Measurements from ENCODE around the gene DIDO1.

Gene DIDO1

GRCh38 chr20:62926229-62927127 lies at the start of gene DIDO1:
TSS of gene DIDO1 (minus strand) at chr20:62926505.
- H3K27ac ChIP-seq, result peak within 1 kb of the TSS; percentile 93
- TF ChIP-seq CTCF (IDR thresholded peaks at IDR 0.05), result peak; percentile 91
- H2AFZ ChIP-seq, result peak within 1 kb of the TSS; percentile 82
- no peaks in the 10 kb centered on the region for H3K36me3 ChIP-seq (ENCODE audit: control insufficient read depth, insufficient read depth, low read length)
- peaks cover 73% of the 10 kb centered on the region for H3K79me2 ChIP-seq
- H3K4me2 ChIP-seq (ENCODE audit: low read length), result peak within 1 kb of the TSS; percentile 79
- H3K9ac ChIP-seq, result peak within 1 kb of the TSS; percentile 81
- H3K4me3 ChIP-seq (ENCODE audit: low read depth, low read length), result peak within 1 kb of the TSS; percentile 89
- H3K9me3 ChIP-seq (ENCODE audit: control insufficient read depth, low read length), result no peaks in the 10 kb centered on the region
- H3K4me1 ChIP-seq, result peaks cover 31% of the 10 kb centered on the region
- H3K27me3 ChIP-seq (ENCODE audit: control insufficient read depth, insufficient read depth, low read length), result no peaks in the 10 kb centered on the region

- H3K9me3 ChIP-seq (ENCODE audit: control insufficient read depth, low read length), result no peaks in the 10 kb centered on the region
- H3K27ac ChIP-seq, result no peak overlapping the region
- TF ChIP-seq CTCF (IDR thresholded peaks at IDR 0.05), result no peak
- no peak overlapping the region for H3K9ac ChIP-seq
- H3K79me2 ChIP-seq, result no peaks in the 10 kb centered on the region
- H3K36me3 ChIP-seq (ENCODE audit: control insufficient read depth, insufficient read depth, low read length), result no peaks in the 10 kb centered on the region
- no peak overlapping the region for H2AFZ ChIP-seq
- no peaks in the 10 kb centered on the region for H3K4me1 ChIP-seq
- no peak overlapping the region for H3K4me2 ChIP-seq (ENCODE audit: low read length)
- H3K4me3 ChIP-seq (ENCODE audit: low read depth, low read length), result no peak overlapping the region
- H3K27me3 ChIP-seq (ENCODE audit: control insufficient read depth, insufficient read depth, low read length), result peaks cover 9% of the 10 kb centered on the region
These were observed 49.0 kb upstream of the DIDO1 start for GRCh38 chr20:62975251-62975760.

- Histone ChIP-seq H3K27ac (no peak overlapping the region), H3K27me3 (ENCODE audit: control insufficient read depth, insufficient read depth, low read length) (peaks cover 9% of the 10 kb centered on the region), H3K9me3 (ENCODE audit: control insufficient read depth, low read length) (no peaks in the 10 kb centered on the region), H3K79me2 (no peaks in the 10 kb centered on the region), H3K4me1 (no peaks in the 10 kb centered on the region), H3K9ac (no peak overlapping the region), H2AFZ (peak overlapping the region; percentile 70), H3K4me3 (ENCODE audit: low read depth, low read length) (no peak overlapping the region), H3K4me2 (ENCODE audit: low read length) (peak overlapping the region; percentile 62), H3K36me3 (ENCODE audit: control insufficient read depth, insufficient read depth, low read length) (no peaks in the 10 kb centered on the region)
- TF ChIP-seq CTCF (IDR thresholded peaks at IDR 0.05), result no peak
These were observed 46.8 kb upstream of the DIDO1 start for GRCh38 chr20:62972845-62973745.

GRCh38 chr20:62971950-62972844 lies 45.9 kb upstream of the DIDO1 start:
- Histone ChIP-seq H3K79me2 (no peaks in the 10 kb centered on the region), H3K4me3 (ENCODE audit: low read depth, low read length) (peak overlapping the region; percentile 40), H3K36me3 (ENCODE audit: control insufficient read depth, insufficient read depth, low read length) (no peaks in the 10 kb centered on the region), H3K27me3 (ENCODE audit: control insufficient read depth, insufficient read depth, low read length) (peaks cover 5% of the 10 kb centered on the region), H3K9ac (no peak overlapping the region), H3K27ac (no peak overlapping the region), H3K4me2 (ENCODE audit: low read length) (peak overlapping the region; percentile 62), H3K9me3 (ENCODE audit: control insufficient read depth, low read length) (no peaks in the 10 kb centered on the region), H3K4me1 (no peaks in the 10 kb centered on the region), H2AFZ (peak overlapping the region; percentile 70)
- TF ChIP-seq CTCF (IDR thresholded peaks at IDR 0.05), result peak; percentile 89

Measured in parathyroid adenoma (tissue), 2 donors.